Right lung (tissue), 5 donors: ENCODE data around the gene NANOG. TPM values are rescaled to one million over a fixed set of nuclear protein-coding genes. Genes with fewer than 3 reads are reported as not detected.
A peak's percentile ranks its signal among the peaks of the same experiment; 100 is the strongest.
"Not testable (repeated sequence)": the region's sequence is repeated elsewhere in the genome, so short reads cannot be mapped to it uniquely, and the experiment has no call there.

Experiments used
- DNase-seq, 2 donors: peaks; one replicate each; pipeline ENCODE4 v3.0.0-alpha.2; 2013
- polyA plus RNA-seq, 5 donors: library from polyadenylated mRNA; unstranded; fragments of 120-200 nt; gene quantifications; one replicate each; pipeline versions ENCODE4 v1.2.1 to v1.2.3, GENCODE V29; 2013; ENCODE audit warnings: inconsistent platforms in 1 of 5, low replicate concordance in 1 of 5; ENCODE audit not compliant: insufficient read length in 5 of 5, insufficient read depth in 1 of 5

NANOG gene
- polyA plus RNA-seq, 5 donors, result 0.16 to 0.53 (median 0.18) TPM

GRCh38 chr12:7801460-7801859 is 12.3 kb downstream of the NANOG start:
- DNase-seq, result no peak

GRCh38 chr12:7806319-7806718 is 17.1 kb downstream of the NANOG start:
- DNase-seq, result not testable (repeated sequence)

DNA sequence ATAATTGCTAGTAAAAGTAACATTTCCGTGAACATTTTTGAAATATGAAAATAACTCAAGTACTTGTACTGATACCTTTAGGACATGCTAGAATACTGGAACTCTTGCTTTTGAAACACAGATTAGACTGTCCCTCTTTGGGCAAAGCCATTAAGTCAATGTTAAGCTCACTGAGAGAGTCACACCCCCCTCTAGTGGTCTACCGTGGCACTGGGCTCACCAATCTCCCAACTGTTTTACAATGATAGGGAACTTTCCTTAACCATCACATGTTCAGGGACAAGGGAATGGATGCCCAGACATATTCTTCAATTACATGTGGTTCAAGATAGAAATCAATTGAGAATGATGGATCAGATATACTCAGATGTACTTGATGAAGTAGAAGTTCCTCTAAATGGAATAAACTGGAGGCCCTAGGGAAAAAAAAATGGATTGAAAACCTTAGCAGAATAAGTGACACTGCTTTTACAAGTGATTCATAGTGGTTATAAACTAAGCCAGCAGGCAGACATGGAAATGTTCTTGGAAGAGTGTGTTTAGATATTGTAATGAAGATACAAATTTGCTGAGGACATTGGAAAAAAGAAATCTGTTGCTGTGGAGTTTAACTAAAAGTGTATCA is 17.8 kb downstream of the NANOG start:
- peak; percentile 38 to 63 for DNase-seq

- DNase-seq, result not testable (repeated sequence)
Measured at GRCh38 chr12:7825754-7826153, 36.6 kb downstream of the NANOG start.

- DNase-seq, result not testable (repeated sequence)
Measured at GRCh38 chr12:7829737-7830136, 40.5 kb downstream of the NANOG start.

DNA sequence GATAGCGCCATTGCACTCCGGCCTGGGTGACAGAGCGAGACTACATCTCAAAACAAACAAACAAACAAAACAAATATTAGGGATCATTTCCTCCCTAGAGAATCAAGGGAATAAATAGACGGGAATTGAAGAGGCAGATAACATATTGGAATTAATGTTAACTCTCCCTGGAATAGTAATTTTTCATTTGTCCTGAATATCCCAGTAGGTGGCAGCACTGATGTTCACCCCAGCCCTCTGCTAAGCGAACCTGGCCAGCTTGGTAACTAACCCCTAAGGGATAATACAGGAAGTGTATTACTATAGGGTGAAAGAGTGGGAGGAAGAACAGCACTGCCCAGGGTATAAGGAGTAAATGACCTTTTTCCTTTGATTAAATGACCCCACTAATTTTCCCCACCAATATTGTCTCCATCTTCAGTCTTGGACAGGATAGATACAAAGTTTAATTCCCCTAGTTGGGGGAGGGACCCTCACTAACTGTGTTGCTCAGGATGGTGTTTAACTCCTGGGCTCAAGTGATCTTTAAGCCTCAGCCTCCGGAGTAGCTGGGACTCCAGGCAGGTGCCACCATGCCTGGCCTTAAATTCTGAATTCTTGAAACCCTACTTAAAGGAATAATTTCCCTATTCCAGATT is 43.0 kb downstream of the NANOG start:
- peak in 1 of 2 donors; percentile 18 for DNase-seq

DNA sequence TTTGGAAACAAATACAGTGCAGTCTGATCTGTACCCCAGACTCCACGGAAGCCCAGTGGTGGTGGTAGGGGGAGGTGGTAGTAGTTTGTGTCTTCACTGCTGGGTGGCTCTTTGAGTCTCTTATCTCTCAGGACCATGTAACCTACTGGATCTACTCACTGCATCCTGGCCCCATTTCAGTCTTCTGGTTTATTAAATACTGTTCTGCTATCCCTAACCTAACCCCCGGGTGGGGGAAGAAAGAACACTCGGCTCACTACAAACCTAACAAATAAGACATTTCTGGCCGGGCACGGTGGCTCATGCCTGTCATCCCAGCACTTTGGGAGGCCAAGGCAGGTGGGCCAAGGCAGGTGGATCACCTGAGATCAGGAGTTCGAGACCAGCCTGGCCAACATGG is 44.0 kb downstream of the NANOG start:
- DNase-seq, result not testable (repeated sequence)

GRCh38 chr12:7833831-7834230 is 44.6 kb downstream of the NANOG start:
- no peak for DNase-seq

- DNase-seq, result no peak
Measured at GRCh38 chr12:7834701-7835100, 45.5 kb downstream of the NANOG start.

DNA sequence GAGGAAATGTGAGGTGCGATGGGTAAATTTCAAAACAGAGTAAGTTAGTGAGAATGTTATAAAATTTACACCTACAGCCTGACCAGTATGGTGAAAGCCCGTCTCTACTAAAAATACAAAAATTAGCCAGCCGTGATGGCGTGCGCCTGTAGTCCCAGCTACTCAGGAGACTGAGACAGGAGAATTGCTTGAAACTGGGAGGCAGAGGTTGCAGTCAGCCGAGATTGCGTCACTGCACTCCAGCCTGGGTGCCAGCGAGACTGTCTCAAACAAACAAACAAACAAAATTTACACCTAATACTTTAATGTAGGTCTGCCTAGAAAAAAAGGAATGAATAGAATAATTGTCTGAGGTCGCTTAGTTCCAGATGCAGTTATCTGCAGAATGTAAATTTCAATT is 45.9 kb downstream of the NANOG start:
- DNase-seq, result no peak

GRCh38 chr12:7835766-7836165 is 46.6 kb downstream of the NANOG start:
- no peak for DNase-seq

DNA sequence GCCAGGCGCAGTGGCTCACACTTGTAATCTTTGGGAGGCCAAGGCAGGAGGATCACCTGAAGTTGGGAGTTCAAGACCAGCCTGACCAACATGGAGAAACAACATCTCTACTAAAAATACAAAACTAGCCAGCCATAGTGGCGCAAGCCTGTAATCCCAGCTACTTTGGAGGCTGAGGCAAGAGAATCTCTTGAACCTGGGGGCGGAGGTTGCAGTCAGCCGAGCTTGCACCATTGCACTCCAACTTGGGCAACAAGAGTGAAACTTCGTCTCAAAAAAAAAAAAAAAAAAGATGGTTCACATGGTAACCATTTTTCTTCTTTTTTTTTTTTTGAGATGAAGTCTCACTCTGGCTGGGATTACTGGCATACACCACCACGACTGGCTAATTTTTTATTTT is 48.2 kb downstream of the NANOG start:
- no peak for DNase-seq

- DNase-seq, result peak in 1 of 2 donors; percentile 18
Measured at GRCh38 chr12:7839226-7839625, 50.0 kb downstream of the NANOG start.

DNA sequence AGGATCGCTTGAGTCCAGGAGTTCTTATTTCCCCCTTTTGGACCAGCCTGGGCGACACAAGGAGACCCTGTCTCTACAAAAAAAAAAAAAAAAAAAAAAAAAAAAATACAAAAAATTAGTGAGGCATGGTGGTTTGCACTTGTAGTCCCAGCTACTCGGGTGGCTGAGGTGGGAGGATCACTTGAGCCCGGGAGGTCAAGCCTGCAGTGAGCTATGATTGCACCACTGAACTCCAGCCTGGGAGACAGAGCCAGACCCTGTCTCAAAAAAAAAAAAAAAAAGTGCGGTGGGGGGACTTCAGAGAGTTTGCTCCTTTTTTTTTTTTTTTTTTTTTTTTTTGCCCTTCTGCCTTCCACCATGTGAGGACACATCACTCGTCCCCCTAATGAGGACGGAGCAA is 50.6 kb downstream of the NANOG start:
- DNase-seq, result not testable (repeated sequence)

DNA sequence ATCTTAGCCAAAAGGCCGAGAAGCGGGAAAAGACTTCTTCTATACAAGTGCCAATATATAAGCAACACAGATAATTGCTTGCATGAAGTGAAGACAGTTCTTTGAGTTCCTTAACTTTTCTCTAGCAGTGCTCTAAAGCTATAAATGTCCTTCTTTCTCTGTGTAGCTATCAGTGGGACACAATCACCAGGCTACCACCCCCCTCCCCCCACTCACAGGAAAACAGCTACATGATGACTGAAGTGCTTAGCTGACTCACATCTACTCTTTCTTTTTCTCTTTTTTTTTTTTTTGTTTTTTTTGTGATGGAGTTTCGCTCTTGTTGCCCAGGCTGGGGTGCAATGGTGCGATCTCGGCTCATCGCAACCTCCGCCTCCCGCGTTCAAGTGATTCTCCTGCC is 53.2 kb downstream of the NANOG start:
- DNase-seq, result not testable (repeated sequence)

GRCh38 chr12:7843149-7843548 is 53.9 kb downstream of the NANOG start:
- DNase-seq, result not testable (repeated sequence)

- DNase-seq, result not testable (repeated sequence)
Measured at GRCh38 chr12:7843583-7843982, 54.4 kb downstream of the NANOG start.

DNA sequence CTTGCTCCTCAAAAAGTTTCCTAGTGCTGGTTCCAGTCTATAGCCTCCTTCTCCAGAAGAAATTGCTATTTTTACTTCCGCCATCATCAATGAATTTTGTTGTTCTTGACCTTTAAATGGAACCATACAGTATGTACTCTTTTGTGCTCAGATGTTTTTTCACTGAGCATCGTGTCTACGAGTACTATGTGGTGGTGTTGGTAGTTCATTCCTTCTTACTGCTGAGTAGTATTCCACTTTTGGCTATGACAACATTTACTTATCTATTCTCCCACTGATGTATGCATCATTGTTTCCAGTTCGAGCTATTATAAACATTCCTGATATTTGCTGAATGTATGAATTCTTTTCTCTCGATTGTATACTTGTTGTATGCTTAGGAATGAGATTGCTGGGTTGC is 54.9 kb downstream of the NANOG start:
- DNase-seq, result no peak

DNA sequence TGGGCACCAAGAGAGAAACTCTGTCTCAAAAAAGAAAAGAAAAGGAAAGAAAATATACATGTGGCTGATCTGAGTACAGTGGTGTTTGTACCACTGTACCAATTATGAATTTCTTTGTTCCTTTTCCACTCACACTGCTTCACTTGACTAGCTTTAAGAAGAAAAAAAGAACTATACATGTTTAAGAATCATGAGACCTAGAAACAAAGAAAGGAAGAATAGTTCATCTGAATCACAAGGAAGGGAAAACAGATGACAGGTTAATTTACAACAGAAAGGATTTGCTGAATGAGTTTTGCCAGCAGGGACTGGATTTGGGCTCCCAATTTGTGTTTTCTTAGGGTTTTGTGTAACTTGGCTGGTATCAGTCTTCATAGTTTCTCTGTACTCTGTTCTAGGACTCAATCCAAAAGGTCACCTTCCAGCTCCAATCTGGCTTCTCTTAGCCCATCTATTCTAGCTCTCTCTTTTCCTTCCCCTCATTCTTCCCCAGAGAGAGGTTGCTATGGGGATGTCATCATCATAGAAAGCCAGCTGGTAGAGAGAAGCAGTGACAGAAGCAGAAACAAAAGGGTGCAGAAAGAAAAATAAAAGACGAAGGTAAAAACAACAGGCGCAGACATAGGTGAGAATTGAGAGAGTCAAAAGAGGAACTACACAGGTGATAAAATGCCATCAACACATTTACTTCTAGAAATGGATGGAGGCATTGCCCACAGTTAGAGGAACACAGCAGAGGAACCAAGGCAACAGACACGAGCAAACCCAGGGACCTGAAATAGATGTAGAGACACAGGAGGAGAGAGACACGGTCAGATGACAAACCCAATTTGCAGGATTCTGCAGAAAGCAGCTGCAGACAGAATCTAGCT is 58.3 kb downstream of the NANOG start:
- DNase-seq, result not testable (repeated sequence)

DNA sequence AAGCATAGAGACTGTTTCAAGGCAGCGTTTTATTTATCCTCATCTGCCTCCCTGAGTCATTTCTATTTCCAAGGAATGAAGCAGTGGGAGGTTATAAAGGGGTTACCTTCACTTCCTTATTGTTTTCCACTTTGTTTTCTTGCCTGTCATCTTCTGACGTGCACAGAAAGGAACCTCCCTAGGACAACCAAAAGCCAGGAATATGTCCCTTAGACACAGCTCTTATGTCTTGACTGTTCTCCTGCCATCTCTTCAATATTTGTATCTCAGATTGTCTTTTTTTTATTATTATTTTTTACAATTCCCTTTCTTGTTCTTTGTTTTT is 58.9 kb downstream of the NANOG start:
- not testable (repeated sequence) for DNase-seq
